Ishikawa (cell line): Measurements from ENCODE around the gene SERPINI1.

Experiments
- CEBPB ChIP-seq: IDR thresholded peaks from 2 replicates; pipeline ENCODE4 v1.6.1; 2012
- CREB1 ChIP-seq: IDR thresholded peaks from 2 replicates; pipeline ENCODE4 v1.6.1; 2012; ENCODE audit warnings: low read depth
- EGR1 ChIP-seq: IDR thresholded peaks from 2 replicates; pipeline ENCODE4 v1.6.1; 2012
- EP300 ChIP-seq: IDR thresholded peaks from 2 replicates; pipeline ENCODE4 v1.6.1; 2012; ENCODE audit warnings: borderline replicate concordance
- FOXM1 ChIP-seq: IDR thresholded peaks from 2 replicates; pipeline ENCODE4 v1.6.1; 2012; ENCODE audit warnings: low read depth, borderline replicate concordance
- NFIC ChIP-seq: IDR thresholded peaks from 2 replicates; pipeline ENCODE4 v1.6.1; 2012
- RAD21 ChIP-seq: IDR thresholded peaks from 2 replicates; pipeline ENCODE4 v1.6.1; 2012; ENCODE audit warnings: low read depth
- TAF1 ChIP-seq: IDR thresholded peaks from 2 replicates; pipeline ENCODE4 v1.6.1; 2012; ENCODE audit warnings: low read depth, mild to moderate bottlenecking
- TCF12 ChIP-seq: IDR thresholded peaks from 2 replicates; pipeline ENCODE4 v1.6.1; 2012; ENCODE audit warnings: low read depth
- TEAD4 ChIP-seq: IDR thresholded peaks from 2 replicates; pipeline ENCODE4 v1.6.1; 2012
- YY1 ChIP-seq: IDR thresholded peaks from 2 replicates; pipeline ENCODE4 v1.6.1; 2012; ENCODE audit warnings: low read depth
- ZBTB7A ChIP-seq: IDR thresholded peaks from 2 replicates; pipeline ENCODE4 v1.6.1; 2012; ENCODE audit warnings: low read depth
- TF ChIP-seq, protein P1 (sequence below): IDR thresholded peaks from 2 replicates; pipeline ENCODE4 v1.6.1; 2012
- TF ChIP-seq, protein P2 (sequence below): IDR thresholded peaks from 2 replicates; pipeline ENCODE4 v1.6.1; 2012
- TF ChIP-seq, protein P3 (sequence below): IDR thresholded peaks from 2 replicates; pipeline ENCODE4 v1.6.1; 2012; ENCODE audit warnings: low read depth, mild to moderate bottlenecking

Gene SERPINI1

DNA sequence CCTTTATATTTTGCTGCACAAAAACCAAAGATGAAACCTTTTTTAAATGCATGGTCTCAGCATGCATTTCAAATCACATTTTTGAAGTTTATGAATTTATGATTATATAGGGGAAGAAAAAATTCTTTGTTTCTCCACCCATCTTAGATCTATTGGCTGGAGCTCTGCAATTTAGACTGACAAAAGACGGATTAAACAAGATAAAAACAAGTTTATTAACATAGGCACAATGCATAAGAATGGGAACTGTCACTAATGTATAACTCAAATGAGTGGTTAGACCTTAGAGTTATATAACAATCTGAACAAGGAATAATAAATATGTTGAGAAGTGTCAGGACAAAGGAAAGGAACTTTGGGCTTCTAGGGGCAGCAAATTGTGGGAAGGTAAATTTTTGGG lies 132.5 kb downstream of the SERPINI1 start:
- TF ChIP-seq, protein P1, sequence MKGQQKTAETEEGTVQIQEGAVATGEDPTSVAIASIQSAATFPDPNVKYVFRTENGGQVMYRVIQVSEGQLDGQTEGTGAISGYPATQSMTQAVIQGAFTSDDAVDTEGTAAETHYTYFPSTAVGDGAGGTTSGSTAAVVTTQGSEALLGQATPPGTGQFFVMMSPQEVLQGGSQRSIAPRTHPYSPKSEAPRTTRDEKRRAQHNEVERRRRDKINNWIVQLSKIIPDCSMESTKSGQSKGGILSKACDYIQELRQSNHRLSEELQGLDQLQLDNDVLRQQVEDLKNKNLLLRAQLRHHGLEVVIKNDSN, result no peak
- TF ChIP-seq EP300 (no peak), YY1 (no peak), ZBTB7A (no peak), NFIC (no peak), RAD21 (no peak)

DNA sequence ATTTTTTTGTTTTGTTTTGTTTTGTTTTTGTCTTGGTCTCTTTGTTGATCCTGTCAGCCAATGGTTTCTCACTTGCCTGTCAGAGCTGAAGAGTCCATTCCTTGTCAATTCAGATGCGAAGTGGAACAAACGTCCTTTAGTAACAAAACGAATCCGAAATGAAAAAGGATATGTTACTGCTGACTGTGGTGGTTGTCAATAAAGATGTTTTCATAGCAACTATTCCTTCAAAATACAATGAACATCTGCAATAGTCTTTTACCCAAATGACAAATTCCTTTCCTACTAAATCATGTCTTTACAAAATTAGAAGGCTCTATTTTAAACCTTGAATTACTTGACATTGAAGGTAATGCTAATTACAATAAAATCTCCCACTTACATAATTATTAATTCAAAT lies 134.7 kb downstream of the SERPINI1 start:
- TF ChIP-seq TEAD4, result no peak
- no peak for TF ChIP-seq EGR1
- TF ChIP-seq ZBTB7A, result no peak
- TF ChIP-seq, protein P2, sequence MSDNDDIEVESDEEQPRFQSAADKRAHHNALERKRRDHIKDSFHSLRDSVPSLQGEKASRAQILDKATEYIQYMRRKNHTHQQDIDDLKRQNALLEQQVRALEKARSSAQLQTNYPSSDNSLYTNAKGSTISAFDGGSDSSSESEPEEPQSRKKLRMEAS, result no peak
- TF ChIP-seq TCF12, result no peak
- TF ChIP-seq CEBPB, result no peak
- TF ChIP-seq RAD21, result no peak
- TF ChIP-seq YY1, result no peak
- no peak for TF ChIP-seq TAF1
- TF ChIP-seq EP300, result no peak
- TF ChIP-seq, protein P3, sequence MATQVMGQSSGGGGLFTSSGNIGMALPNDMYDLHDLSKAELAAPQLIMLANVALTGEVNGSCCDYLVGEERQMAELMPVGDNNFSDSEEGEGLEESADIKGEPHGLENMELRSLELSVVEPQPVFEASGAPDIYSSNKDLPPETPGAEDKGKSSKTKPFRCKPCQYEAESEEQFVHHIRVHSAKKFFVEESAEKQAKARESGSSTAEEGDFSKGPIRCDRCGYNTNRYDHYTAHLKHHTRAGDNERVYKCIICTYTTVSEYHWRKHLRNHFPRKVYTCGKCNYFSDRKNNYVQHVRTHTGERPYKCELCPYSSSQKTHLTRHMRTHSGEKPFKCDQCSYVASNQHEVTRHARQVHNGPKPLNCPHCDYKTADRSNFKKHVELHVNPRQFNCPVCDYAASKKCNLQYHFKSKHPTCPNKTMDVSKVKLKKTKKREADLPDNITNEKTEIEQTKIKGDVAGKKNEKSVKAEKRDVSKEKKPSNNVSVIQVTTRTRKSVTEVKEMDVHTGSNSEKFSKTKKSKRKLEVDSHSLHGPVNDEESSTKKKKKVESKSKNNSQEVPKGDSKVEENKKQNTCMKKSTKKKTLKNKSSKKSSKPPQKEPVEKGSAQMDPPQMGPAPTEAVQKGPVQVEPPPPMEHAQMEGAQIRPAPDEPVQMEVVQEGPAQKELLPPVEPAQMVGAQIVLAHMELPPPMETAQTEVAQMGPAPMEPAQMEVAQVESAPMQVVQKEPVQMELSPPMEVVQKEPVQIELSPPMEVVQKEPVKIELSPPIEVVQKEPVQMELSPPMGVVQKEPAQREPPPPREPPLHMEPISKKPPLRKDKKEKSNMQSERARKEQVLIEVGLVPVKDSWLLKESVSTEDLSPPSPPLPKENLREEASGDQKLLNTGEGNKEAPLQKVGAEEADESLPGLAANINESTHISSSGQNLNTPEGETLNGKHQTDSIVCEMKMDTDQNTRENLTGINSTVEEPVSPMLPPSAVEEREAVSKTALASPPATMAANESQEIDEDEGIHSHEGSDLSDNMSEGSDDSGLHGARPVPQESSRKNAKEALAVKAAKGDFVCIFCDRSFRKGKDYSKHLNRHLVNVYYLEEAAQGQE, result no peak
- no peak for TF ChIP-seq CREB1
- TF ChIP-seq FOXM1, result no peak
- no peak for TF ChIP-seq NFIC
- TF ChIP-seq, protein P1, result no peak

DNA sequence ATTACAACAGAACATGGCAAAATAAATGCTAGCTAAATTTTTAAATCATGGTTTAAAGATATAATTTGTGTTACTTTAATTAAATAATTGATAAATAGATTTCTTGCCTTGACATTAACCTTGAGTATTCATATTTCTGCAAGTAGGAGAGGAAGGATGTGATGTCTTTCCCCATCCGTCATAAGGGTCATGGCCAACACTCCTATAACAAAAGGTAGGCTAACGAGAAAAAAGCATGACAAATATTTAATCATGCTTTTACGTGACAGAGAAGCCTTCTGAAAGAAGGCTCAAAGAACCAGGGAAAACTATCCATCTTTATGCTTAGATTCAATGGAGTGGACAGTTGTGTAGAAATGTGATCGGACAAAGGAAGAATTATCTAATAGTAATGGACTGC lies 135.2 kb downstream of the SERPINI1 start:
- TF ChIP-seq, protein P3, result no peak
- TF ChIP-seq NFIC, result no peak
- TF ChIP-seq, protein P2, result no peak
- TF ChIP-seq, protein P1, result no peak
- no peak for TF ChIP-seq TEAD4
- no peak for TF ChIP-seq YY1
- TF ChIP-seq RAD21, result no peak
- no peak for TF ChIP-seq FOXM1
- no peak for TF ChIP-seq TCF12
- TF ChIP-seq CREB1, result no peak
- no peak for TF ChIP-seq TAF1
- TF ChIP-seq ZBTB7A, result no peak
- no peak for TF ChIP-seq EGR1

DNA sequence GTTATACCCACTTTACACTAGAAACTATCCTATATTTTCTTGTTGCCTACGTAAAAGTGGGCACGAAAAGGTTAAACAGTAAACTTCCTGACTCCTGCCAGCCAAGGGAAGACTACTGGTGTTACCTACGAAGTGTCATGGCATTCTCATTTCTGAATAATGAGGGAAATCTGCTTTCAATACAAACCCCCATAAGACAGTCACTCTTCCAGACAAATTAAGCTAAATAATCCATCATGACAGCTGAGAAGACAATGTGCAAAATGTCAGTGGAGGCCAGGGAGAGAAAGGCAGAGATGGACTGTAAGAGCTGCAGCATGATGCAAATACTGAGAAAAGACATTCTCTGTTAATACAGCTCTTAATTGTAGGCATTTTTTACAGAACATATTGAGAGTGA lies 136.5 kb downstream of the SERPINI1 start:
- no peak for TF ChIP-seq TEAD4
- no peak for TF ChIP-seq RAD21
- TF ChIP-seq YY1, result no peak
- no peak for TF ChIP-seq CREB1
- no peak for TF ChIP-seq NFIC
- TF ChIP-seq EP300, result no peak
- no peak for TF ChIP-seq EGR1
- TF ChIP-seq CEBPB, result no peak
- TF ChIP-seq ZBTB7A, result no peak
- TF ChIP-seq FOXM1, result no peak
- TF ChIP-seq, protein P2, result no peak
- no peak for TF ChIP-seq TCF12
- TF ChIP-seq, protein P3, result no peak
- TF ChIP-seq, protein P1, result no peak
- no peak for TF ChIP-seq TAF1
